B cell (primary cell): Measurements from ENCODE around the gene CCDC88C. TPM values are rescaled to one million over a fixed set of nuclear protein-coding genes. Genes with fewer than 3 reads are reported as not detected.

Experiments used
- ATAC-seq: fragments of 200-7000 bp; cut with Tn5 transposase; one replicate; pipeline ENCODE4 v1.10.0; 2021; ENCODE audit warnings: low read depth, mild to moderate bottlenecking, moderate number of reproducible peaks, moderate library complexity
- CTCF ChIA-PET: fragments of 350-600 bp; sonication (Branson Sonifier 250); formaldehyde crosslinking; loops from one replicate; lab custom pipeline; 2021; ENCODE audit warnings: antibody characterized with exemption, inconsistent platforms; lab: Charles Lee
- POLR2A ChIA-PET: fragments of 350-600 bp; sonication (Branson Sonifier 250); formaldehyde crosslinking; loops from one replicate; lab custom pipeline; 2021; ENCODE audit warnings: antibody characterized with exemption; lab: Charles Lee
- DNase-seq: peaks from one replicate; pipeline ENCODE4 v3.0.0; 2013
- H2AFZ ChIP-seq: 2 replicates; pipeline ENCODE4 v1.6.1; 2012; ENCODE audit warnings: mild to moderate bottlenecking, low read depth, low read length; ENCODE audit not compliant: insufficient read depth, poor library complexity, severe bottlenecking
- H3K27ac ChIP-seq, 2 donors: 1 replicate in 1 of 2; 2 replicates in 1 of 2; pipeline ENCODE4 v1.5.1; 2012 to 2013; ENCODE audit warnings: low read length in 2 of 2, mild to moderate bottlenecking in 2 of 2, moderate library complexity in 1 of 2
- H3K27me3 ChIP-seq, 4 experiments: fragments of 200-600 bp in 1 of 4; sonication (generic) in 1 of 4; replicated peaks in 1 of 4; 1 replicate in 2 of 4; 2 replicates in 2 of 4; pipeline versions ENCODE4 v1.6.1 to v1.7.0; 2013 to 2016; ENCODE audit warnings: low read length in 3 of 4, mild to moderate bottlenecking in 2 of 4, mixed read lengths in 1 of 4, moderate library complexity in 1 of 4; ENCODE audit not compliant: insufficient read depth in 4 of 4, control insufficient read depth in 3 of 4; ENCODE audit errors: control extremely low read depth in 1 of 4
- H3K36me3 ChIP-seq, 2 experiments: replicated peaks in 1 of 2; 1 replicate in 1 of 2; 2 replicates in 1 of 2; pipeline versions ENCODE4 v1.6.1 to v1.7.1; 2013; ENCODE audit warnings: low read length in 1 of 2; ENCODE audit not compliant: insufficient read depth in 2 of 2, control insufficient read depth in 1 of 2; ENCODE audit errors: control extremely low read depth in 1 of 2, extremely low read depth in 1 of 2
- H3K4me1 ChIP-seq, 2 donors: fragments of 200-600 bp in 1 of 2; sonication (generic) in 1 of 2; 1 replicate in 1 of 2; 2 replicates in 1 of 2; pipeline versions ENCODE4 v1.5.1 to v1.6.1; 2013 to 2017; ENCODE audit warnings: low read length in 2 of 2; ENCODE audit not compliant: control insufficient read depth in 2 of 2, insufficient read depth in 2 of 2
- H3K4me2 ChIP-seq: replicated peaks from 2 replicates; pipeline ENCODE3; 2012; ENCODE audit warnings: mild to moderate bottlenecking, low read depth, low read length; ENCODE audit not compliant: poor library complexity, severe bottlenecking
- H3K4me3 ChIP-seq, 5 experiments: fragments of 200-600 bp in 1 of 5; sonication (generic) in 1 of 5; 1 replicate in 3 of 5; 2 replicates in 2 of 5; pipeline versions ENCODE4 v1.5.1 to v1.7.0; 2011 to 2016; ENCODE audit warnings: low read length in 4 of 5, mild to moderate bottlenecking in 4 of 5, low read depth in 2 of 5, control low read depth in 1 of 5, moderate library complexity in 1 of 5; ENCODE audit not compliant: insufficient read depth in 1 of 5; ENCODE audit errors: control extremely low read depth in 1 of 5, extremely low read depth in 1 of 5
- H3K79me2 ChIP-seq: fragments of 200-600 bp; sonication (generic); one replicate; pipeline ENCODE4 v1.6.0; 2016; ENCODE audit warnings: low read length; ENCODE audit not compliant: control insufficient read depth, insufficient read depth
- H3K9ac ChIP-seq: fragments of 200-600 bp; sonication (generic); 2 replicates; pipeline ENCODE4 v1.6.1; 2017; ENCODE audit warnings: mild to moderate bottlenecking, low read length, moderate library complexity
- H3K9me3 ChIP-seq, 3 donors: one replicate each; pipeline versions ENCODE4 v1.6.1 to v1.7.1; 2013; ENCODE audit warnings: low read length in 2 of 3; ENCODE audit not compliant: control insufficient read depth in 2 of 3, insufficient read depth in 1 of 3; ENCODE audit errors: control extremely low read depth in 1 of 3
- H4K20me1 ChIP-seq: 2 replicates; pipeline ENCODE4 v1.6.0; 2012; ENCODE audit warnings: mild to moderate bottlenecking, low read length; ENCODE audit not compliant: insufficient read depth, control insufficient read depth, poor library complexity, severe bottlenecking
- H3K27ac Mint-ChIP-seq: one replicate; pipeline ENCODE4 v1.8.0; 2021; ENCODE audit warnings: mixed read lengths
- H3K27me3 Mint-ChIP-seq: one replicate; pipeline ENCODE4 v1.8.0; 2021; ENCODE audit warnings: mixed read lengths
- H3K4me1 Mint-ChIP-seq: one replicate; pipeline ENCODE4 v1.8.0; 2021; ENCODE audit warnings: mixed read lengths
- H3K4me3 Mint-ChIP-seq: one replicate; pipeline ENCODE4 v1.8.0; 2021; ENCODE audit warnings: mixed read lengths
- H3K9me3 Mint-ChIP-seq: one replicate; pipeline ENCODE4 v1.8.0; 2022; ENCODE audit warnings: mixed read lengths; ENCODE audit not compliant: insufficient read depth
- CTCF ChIP-seq: fragments of 200-600 bp; IDR thresholded peaks from one replicate; pipeline ENCODE4 v1.8.0; 2022; ENCODE audit warnings: antibody characterized with exemption, mild to moderate bottlenecking
- EZH2 ChIP-seq: IDR thresholded peaks from 2 replicates; pipeline ENCODE4 v1.6.1; 2012; ENCODE audit warnings: borderline replicate concordance, low read depth, mild to moderate bottlenecking, moderate library complexity, low read length; ENCODE audit not compliant: insufficient read depth, poor library complexity, severe bottlenecking
- WGBS: methylation state at CpG from one replicate; pipeline ENCODE4 v1.1.5; 2013; ENCODE audit warnings: missing lambda C conversion rate; ENCODE audit not compliant: insufficient coverage; 5-methylcytosine and 5-hydroxymethylcytosine counted together
- intact Hi-C: fragments of 100-400 bp; cut with micrococcal nuclease; formaldehyde crosslinking; loops from one replicate; pipeline ENCODE4 v1.10.0; 2022
- polyA plus RNA-seq: library from polyadenylated mRNA; depleted of rRNA; stranded (reverse); fragments of >200 nt; gene quantifications from 2 replicates; pipeline ENCODE4 v1.2.3, GENCODE V29; 2012
- total RNA-seq, 2 donors: library from RNA; stranded (reverse); fragments of 120-200 nt in 1 of 2; gene quantifications; 1 replicate in 1 of 2; 2 replicates in 1 of 2; pipeline versions ENCODE4 v1.2.3 to v1.2.4, GENCODE V29; 2013 to 2022

The CCDC88C gene
- total and polyA plus RNA-seq, 2 donors (not counting 1 experiment from before 2014, with no cell fraction given): 98.7 to 181 TPM

- no peak for TF ChIP-seq EZH2
- no peak for TF ChIP-seq CTCF
- intact Hi-C loops: no loop called here
- ChIA-PET CTCF (no interaction called here), POLR2A (no interaction called here)
- Mint-ChIP-seq H3K27me3 (no peaks in the 10 kb centered on the region), H3K4me1 (peaks cover 56% of the 10 kb centered on the region), H3K27ac (no peak overlapping the region), H3K9me3 (no peaks in the 10 kb centered on the region), H3K4me3 (no peak overlapping the region)
- H2AFZ ChIP-seq: no peak overlapping the region
- no peak overlapping the region for H3K4me3 ChIP-seq
- H3K4me2 ChIP-seq: peak overlapping the region; percentile 16
- H3K27ac ChIP-seq: no peak overlapping the region
- DNase-seq (no peak), ATAC-seq (no peak)
- H3K4me1 ChIP-seq: peaks cover 59 to 62% of the 10 kb centered on the region in 2 donors
- H3K79me2 ChIP-seq: peaks cover 5% of the 10 kb centered on the region
- H3K36me3 ChIP-seq: peaks cover 0 to 2% of the 10 kb centered on the region in 2 experiments
- H3K9me3 ChIP-seq: peaks cover 0 to 6% (median 4%) of the 10 kb centered on the region in 3 donors
- no peaks in the 10 kb centered on the region for H4K20me1 ChIP-seq
- no peaks in the 10 kb centered on the region for H3K27me3 ChIP-seq
- H3K9ac ChIP-seq: no peak overlapping the region
- WGBS: 83% methylated on average over 2 of the region's 2 CpGs
These were observed 185.6 kb downstream of the CCDC88C start for GRCh38 chr14:91232052-91232451.

GRCh38 chr14:91231446-91231845 is 186.2 kb downstream of the CCDC88C start:
- H3K4me1 ChIP-seq: peaks cover 65 to 68% of the 10 kb centered on the region in 2 donors
- no peaks in the 10 kb centered on the region for H3K27me3 Mint-ChIP-seq
- H3K4me1 Mint-ChIP-seq: peaks cover 62% of the 10 kb centered on the region
- H3K9ac ChIP-seq: no peak overlapping the region
- H3K9me3 Mint-ChIP-seq: no peaks in the 10 kb centered on the region
- ATAC-seq (no peak), DNase-seq (no peak)
- ChIA-PET POLR2A (no interaction called here), CTCF (no interaction called here)
- no peak overlapping the region for H2AFZ ChIP-seq
- intact Hi-C loops: no loop called here
- H3K27me3 ChIP-seq: no peaks in the 10 kb centered on the region
- H3K27ac Mint-ChIP-seq: no peak overlapping the region
- TF ChIP-seq EZH2 (no peak), CTCF (no peak)
- no peak overlapping the region for H3K27ac ChIP-seq
- peaks cover 5% of the 10 kb centered on the region for H3K79me2 ChIP-seq
- H3K4me3 ChIP-seq: no peak overlapping the region
- peaks cover 0 to 6% (median 4%) of the 10 kb centered on the region in 3 donors for H3K9me3 ChIP-seq
- H3K4me3 Mint-ChIP-seq: no peak overlapping the region
- no CpG with 5 or more reads among the region's 3 CpGs for WGBS
- H3K36me3 ChIP-seq: peaks cover 0 to 2% of the 10 kb centered on the region in 2 experiments
- no peaks in the 10 kb centered on the region for H4K20me1 ChIP-seq
- no peak overlapping the region for H3K4me2 ChIP-seq
